Hepatocyte (in vitro differentiated cells): ENCODE results near the gene CHRM1.

ENCODE experiments used
- EZH2 ChIP-seq: fragments of 200-600 bp; sonication (generic); IDR thresholded peaks from 2 replicates; pipeline ENCODE4 v1.6.1; 2016; ENCODE audit warnings: antibody characterized with exemption, mild to moderate bottlenecking, borderline replicate concordance
- EZH2phosphoT487 ChIP-seq: fragments of 200-600 bp; sonication (generic); IDR thresholded peaks from one replicate; pipeline ENCODE4 v1.6.1; 2018; ENCODE audit warnings: antibody characterized with exemption, mild to moderate bottlenecking, low read depth, moderate library complexity; ENCODE audit not compliant: unreplicated experiment, severe bottlenecking
- TF ChIP-seq, protein P1 (sequence below): fragments of 200-600 bp; sonication (generic); IDR thresholded peaks from 2 replicates; pipeline ENCODE4 v1.5.1; 2016; ENCODE audit warnings: antibody characterized with exemption, mild to moderate bottlenecking; ENCODE audit not compliant: poor library complexity

DNA sequence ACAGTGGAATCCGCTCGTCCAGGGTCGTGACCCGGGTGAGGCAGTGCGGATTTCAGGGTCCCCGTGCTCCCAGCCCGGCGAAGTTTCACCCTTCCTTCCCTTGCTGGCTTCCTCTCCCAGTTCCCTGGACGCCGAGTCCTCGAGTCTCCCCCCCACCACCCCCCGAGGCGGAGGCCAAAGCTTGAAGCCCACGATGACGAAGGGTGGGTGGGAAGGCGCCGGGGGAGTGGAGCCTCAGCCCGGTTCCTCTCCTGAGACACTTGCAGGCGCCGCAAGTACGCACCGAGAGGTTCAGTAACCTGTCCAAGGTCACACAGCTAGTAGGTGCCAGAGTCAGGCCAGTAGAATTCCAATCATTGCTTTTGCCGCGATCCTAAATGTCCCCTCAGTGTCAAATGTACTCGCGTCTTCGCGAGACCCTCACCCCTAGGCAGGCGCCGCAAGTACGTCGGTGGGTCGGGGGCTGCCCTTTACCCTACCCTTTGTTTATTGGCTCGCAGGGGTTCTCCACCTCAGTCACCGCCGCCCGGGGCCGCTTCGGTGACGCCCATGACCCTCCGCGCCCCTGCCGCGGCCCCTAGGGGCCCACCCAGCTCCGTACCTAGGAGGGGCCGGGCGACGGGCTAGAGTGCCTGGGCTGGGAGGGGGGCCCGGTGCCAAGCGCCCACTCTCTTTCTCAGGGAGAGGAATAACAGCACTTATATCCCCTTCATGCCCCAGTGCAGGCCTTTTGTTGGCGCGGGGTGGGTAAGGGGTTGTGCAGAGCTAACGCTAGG, 5.7 kb upstream of the CHRM1 start:
- TF ChIP-seq, protein P1, sequence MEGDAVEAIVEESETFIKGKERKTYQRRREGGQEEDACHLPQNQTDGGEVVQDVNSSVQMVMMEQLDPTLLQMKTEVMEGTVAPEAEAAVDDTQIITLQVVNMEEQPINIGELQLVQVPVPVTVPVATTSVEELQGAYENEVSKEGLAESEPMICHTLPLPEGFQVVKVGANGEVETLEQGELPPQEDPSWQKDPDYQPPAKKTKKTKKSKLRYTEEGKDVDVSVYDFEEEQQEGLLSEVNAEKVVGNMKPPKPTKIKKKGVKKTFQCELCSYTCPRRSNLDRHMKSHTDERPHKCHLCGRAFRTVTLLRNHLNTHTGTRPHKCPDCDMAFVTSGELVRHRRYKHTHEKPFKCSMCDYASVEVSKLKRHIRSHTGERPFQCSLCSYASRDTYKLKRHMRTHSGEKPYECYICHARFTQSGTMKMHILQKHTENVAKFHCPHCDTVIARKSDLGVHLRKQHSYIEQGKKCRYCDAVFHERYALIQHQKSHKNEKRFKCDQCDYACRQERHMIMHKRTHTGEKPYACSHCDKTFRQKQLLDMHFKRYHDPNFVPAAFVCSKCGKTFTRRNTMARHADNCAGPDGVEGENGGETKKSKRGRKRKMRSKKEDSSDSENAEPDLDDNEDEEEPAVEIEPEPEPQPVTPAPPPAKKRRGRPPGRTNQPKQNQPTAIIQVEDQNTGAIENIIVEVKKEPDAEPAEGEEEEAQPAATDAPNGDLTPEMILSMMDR, result no peak
- TF ChIP-seq EZH2phosphoT487 (peak; percentile 52), EZH2 (peak; percentile 75)
